Mononuclear cell (primary cell): ENCODE data around the gene MAP1LC3A. TPM values are rescaled to one million over a fixed set of nuclear protein-coding genes. Genes with fewer than 3 reads are reported as not detected.

Experiments
- H3K27me3 ChIP-seq: 2 replicates; pipeline ENCODE4 v1.6.0; 2011; ENCODE audit warnings: low read length, control low read depth; ENCODE audit not compliant: insufficient read depth
- H3K4me1 ChIP-seq: 2 replicates; pipeline ENCODE4 v1.5.1; 2011; ENCODE audit warnings: mild to moderate bottlenecking, low read length, control low read depth; ENCODE audit not compliant: insufficient read depth
- H3K4me3 ChIP-seq: 2 replicates; pipeline ENCODE4 v1.5.1; 2011; ENCODE audit warnings: mild to moderate bottlenecking, low read length, moderate library complexity
- H3K9me3 ChIP-seq: 2 replicates; pipeline ENCODE4 v1.5.1; 2011; ENCODE audit warnings: low read depth, mild to moderate bottlenecking, control low read depth, low read length
- total RNA-seq: library from RNA; depleted of rRNA; stranded (reverse); fragments of >200 nt; gene quantifications from one replicate; pipeline ENCODE4 v1.2.3, GENCODE V29; 2012

Gene MAP1LC3A
- total RNA-seq, 1 donor = 3.4 TPM

DNA sequence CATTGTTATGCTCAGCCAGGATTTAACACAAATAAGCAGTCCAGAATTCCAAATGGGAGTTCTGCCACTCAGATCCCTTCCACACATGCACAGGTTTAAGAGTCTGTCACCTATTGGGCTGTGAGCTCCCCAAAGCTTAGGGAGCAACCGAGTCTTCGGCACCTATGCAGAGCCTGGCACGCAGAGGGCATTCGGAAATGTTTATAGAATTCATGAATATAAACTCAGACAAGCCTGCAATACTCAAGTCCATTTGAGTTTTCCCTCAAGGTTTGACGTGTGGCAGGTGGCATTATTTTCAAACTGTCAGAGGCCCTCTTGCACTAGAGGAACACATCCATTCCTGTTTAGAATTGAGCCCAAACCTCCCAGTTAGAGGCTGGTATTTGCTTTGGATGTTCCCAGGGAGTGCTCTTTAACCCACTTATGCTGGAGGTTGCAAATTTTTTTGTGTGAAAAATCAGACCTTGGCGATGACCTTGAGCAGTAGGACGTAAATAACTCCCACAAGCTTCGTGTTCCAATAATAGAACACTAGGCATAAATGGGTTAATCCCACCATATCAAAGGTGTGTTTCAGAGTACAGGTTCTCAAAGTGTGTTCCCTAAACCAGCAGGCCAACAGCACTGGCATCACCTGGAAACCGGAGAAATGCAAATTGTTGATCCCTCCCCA is 28.1 kb downstream of the MAP1LC3A start:
- Histone ChIP-seq H3K4me1 (no peaks in the 10 kb centered on the region), H3K4me3 (no peak overlapping the region), H3K9me3 (no peaks in the 10 kb centered on the region), H3K27me3 (no peaks in the 10 kb centered on the region)

DNA sequence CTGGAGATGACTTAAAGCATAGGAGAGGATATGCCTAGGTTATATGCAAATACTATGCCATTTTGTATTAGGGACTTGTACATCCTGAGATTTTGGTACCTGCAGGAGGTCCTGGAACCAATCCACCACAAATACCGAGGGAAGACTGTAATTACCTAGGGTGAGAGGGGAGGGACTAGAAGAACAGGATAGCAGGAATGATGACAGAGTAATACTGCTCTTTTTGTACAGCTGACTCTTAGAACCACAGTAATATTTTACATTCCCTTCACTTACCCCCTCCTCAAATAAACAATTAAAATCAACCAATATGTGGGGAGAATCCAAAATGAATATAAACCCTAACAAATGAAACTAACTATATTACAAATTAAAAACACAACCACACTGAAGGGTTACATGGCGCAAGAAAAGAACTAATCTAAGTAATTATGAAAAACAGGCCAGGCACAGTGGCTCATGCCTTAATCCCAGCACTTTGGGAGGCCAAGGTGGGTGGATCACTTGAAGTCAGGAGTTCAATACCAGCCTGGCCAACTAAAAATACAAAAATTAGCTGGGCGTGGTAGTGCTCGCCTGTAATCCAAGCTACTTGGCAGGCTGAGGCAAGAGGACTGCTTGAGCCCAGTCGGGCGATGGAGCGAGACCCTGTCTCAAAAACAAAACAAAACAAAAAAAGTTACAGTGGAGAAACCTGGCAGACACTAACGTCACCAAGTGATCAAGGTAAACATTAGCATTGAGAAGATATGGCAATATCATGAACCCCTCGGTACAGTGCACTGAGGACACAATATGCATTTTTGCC is 37.1 kb downstream of the MAP1LC3A start:
- Histone ChIP-seq H3K4me1 (no peaks in the 10 kb centered on the region), H3K27me3 (no peaks in the 10 kb centered on the region), H3K4me3 (no peak overlapping the region), H3K9me3 (no peaks in the 10 kb centered on the region)

DNA sequence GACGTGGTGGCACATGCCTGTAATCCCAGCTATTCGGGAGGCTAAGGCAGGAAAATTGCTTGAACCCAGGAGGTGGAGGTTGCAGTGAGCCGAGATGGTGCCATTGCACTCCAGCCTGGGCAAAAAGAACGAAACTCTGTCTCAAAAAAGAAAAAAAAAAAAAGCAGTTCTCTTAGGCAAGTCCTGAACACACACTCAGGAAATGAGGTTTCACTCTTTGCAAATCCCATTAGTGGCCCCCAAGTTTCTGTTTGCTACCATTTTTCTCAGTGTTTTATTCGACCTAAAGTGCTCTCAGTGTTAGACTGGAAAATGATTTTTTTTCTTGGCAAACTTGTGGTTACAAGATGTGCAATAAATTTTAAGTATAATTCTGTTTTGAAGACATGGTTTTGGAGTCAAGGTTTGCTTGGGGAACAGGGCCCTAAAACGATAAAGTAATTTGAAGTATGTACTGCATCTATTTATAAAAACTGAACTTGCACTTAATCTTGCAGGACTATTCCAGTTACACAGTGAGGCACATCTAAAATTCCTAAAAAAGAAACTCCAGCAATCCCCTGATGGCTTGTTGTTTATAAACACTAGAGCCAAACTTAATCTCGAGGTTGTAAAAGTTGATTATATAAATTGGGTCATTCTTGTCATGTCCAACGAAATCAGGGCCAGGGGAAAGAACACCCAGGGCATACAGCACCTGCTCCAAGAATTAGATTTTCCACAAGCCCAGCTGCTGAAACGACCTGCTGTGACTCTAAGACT is 42.6 kb downstream of the MAP1LC3A start:
- no peak overlapping the region for H3K4me3 ChIP-seq
- no peaks in the 10 kb centered on the region for H3K4me1 ChIP-seq

DNA sequence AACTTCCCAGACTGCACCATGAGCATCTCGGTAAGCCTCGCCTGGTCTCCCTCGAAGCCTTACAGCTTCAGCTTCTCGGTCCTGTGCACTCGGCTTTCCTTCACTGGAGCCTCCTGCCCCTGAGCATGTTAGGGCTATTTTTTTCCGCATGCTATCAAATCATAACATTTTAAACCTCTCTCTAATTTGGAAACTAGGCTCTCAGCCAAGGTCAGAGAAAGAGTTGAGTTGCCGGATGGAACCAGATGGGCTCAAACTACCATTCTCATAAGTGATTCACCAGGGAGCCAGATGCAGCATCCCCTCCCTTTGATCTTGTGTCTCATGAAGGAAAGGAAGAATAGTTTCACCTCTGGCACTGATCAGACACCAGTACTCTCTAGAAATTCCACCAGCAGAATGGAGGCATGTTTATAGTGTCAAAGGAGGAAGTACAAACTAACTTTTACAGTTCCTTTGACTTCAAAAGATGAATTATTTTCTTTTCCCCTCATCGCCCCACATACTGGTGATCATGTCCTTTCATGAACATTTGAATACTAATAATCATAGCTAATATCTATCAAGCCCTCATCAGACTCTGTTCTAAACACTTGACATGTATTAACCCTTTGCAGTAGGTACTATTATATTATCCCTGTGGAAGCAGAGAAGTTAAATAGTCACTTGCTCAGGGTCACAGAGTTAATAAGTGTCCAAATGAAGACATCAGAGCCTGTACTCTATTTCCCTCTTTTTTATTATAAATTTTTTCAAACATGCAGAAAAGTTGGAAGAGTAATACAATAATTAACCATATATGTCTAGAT is 46.7 kb downstream of the MAP1LC3A start:
- H3K4me3 ChIP-seq = no peak overlapping the region
- peaks cover 6% of the 10 kb centered on the region for H3K4me1 ChIP-seq
- no peaks in the 10 kb centered on the region for H3K27me3 ChIP-seq
- no peaks in the 10 kb centered on the region for H3K9me3 ChIP-seq

More for the DNA sequence above, 42.6 kb downstream of the MAP1LC3A start:
- Histone ChIP-seq H3K9me3 (no peaks in the 10 kb centered on the region), H3K27me3 (no peaks in the 10 kb centered on the region)

DNA sequence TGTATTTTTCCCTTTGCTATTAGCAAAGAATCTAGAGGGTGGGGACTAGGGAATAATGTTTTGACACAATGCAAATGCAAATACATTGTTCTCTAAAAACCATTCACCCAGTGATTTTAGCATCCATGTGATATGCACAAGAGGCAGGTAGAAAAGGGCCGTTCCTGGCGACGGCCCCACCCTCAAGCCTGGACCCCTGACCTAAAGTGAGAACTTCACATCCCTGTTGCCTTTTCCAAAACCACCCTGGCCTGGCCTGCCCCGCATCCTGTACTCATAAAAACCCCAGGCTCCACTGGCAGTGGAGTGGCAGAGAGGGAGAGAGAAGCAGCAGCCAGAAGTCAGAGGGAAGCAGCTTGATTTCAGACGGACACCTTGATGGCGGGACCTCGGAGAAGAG is 48.5 kb downstream of the MAP1LC3A start:
- no peaks in the 10 kb centered on the region for H3K9me3 ChIP-seq
- H3K4me3 ChIP-seq = no peak overlapping the region
- H3K27me3 ChIP-seq = no peaks in the 10 kb centered on the region
- peaks cover 6% of the 10 kb centered on the region for H3K4me1 ChIP-seq

Other genes with a start within 250 kb of the MAP1LC3A start
- gene ITCH, start 195.4 kb upstream of the MAP1LC3A start, total RNA-seq = 80.0 TPM
- gene DYNLRB1, start 42.3 kb upstream of the MAP1LC3A start, total RNA-seq = 48.3 TPM
- 4.3 TPM for gene PIGU, start 118.4 kb downstream of the MAP1LC3A start, total RNA-seq
- gene TP53INP2, start 145.6 kb downstream of the MAP1LC3A start, total RNA-seq = 7.7 TPM